GM04503 (cell line): ENCODE results near the gene KRTAP2-4.
"Not testable (repeated sequence)": the region's sequence is repeated elsewhere in the genome, so short reads cannot be mapped to it uniquely, and the experiment has no call there.

Experiments
- DNase-seq: peaks from one replicate; pipeline ENCODE4 v3.0.0-alpha.2; 2012; ENCODE audit warnings: low read depth

The KRTAP2-4 gene

DNA sequence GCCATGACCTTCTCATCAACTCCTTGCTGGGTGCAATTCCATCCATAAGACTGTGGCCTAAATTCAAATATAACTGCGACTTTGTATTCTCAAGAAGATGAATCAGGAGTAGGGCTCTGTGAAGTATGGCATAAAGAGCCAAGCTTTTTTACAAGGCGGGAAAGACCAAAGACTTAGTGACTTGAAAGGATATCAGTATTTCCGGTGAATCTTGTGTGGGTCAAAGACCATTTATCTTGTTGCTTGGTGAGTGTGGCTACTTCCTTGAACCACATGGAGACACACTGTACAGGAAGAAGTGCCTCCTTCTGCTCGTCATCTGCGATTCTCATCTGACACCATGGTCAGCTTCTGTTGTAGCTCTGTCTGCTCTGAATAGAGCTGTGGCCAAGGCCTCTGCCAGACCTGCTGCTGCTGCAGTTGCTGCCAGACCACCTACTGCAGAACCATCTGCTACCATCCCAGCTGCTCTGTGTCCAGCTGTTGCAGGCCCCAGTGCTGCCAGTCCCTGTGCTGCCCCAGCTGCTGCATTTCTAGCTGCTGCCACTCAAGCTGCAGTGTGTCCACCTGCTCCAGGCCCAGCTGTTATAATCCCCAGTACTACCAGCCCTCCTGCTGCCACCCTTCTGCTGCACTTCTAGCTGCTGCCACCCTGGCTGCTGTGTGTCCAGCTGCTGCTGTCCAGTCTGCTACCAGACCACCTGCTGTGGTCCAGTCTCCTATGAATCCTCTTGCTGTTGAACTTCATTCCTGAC is 6.1 kb upstream of the KRTAP2-4 start:
- no peak for DNase-seq

GRCh38 chr17:41069031-41069430 is 3.4 kb upstream of the KRTAP2-4 start:
- no peak for DNase-seq

DNA sequence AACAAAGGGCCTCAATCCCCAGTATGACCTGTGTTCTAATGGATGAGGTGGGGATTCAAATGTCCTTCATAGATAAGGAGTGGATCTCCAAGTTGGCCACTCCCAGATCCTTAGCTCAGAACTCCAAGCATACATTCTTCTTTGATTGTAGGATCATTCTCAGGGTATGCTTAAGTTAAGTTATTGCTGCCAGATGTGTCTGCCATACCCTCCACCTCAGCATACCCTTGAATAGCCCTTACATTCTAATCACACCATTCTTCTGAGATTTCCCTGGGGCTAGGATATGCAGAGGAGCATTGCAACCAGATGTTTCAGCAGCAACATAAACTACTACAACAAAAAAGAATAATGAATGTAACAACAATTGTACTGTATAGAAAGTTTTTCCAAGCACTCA is 1.6 kb upstream of the KRTAP2-4 start:
- no peak for DNase-seq

DNA sequence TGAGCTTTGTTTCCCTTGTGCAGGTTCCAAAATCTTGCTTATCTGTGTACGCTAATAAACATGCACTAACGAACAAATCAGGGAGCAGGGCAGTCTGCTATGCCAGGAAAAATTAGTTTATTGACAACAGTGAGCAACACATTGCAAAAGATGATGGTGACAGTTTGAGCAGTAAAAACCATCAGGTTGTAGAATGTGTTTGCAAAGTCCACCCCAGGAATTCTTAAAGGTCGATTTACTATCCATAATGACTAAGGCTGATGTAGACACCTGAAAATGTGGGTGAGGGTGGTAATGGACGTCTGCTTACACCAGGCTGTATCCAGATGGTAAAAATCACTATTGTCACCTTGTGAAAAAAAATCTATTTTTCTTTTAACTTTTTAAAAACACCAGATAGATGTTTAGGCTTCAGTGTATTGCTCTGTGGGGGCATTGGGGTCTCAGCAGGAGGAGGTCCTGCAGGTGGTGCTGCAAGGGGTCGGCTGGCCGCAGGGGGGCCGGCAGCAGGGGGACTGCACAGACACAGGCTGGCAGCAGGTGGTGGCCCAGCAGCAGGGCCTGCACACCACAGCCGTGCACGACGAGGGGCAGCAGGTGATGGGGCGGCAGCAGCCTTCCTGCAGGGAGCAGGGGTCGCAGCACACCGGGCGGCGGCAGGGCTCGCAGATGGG is 526 bp downstream of the KRTAP2-4 start:
- DNase-seq, result not testable (repeated sequence)

DNA sequence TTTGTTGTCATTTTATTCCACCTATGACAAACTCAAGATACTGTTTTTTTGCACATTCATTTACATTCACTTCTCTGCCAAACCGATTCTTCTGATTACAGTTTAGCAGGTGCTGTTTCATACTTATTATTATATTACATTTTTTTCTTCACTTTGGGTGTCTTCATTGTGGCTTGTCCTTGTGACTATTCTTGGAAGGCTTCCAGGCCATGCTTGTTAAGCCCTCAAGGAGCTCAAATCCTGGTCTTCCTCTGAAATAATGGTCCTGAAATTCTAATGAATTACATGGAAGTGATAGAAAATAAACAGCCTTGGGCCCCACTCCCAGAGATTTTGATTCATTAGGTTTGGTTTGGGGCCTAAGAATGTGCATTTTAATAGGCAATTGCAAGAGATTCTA is 1.4 kb downstream of the KRTAP2-4 start:
- DNase-seq, result no peak

GRCh38 chr17:41063449-41063848 is 2.2 kb downstream of the KRTAP2-4 start:
- DNase-seq, result no peak

GRCh38 chr17:41061964-41062363 is 3.7 kb downstream of the KRTAP2-4 start:
- peak; percentile 99 for DNase-seq

- peak; percentile 95 for DNase-seq
Measured at GRCh38 chr17:41060052-41060604, 5.6 kb downstream of the KRTAP2-4 start, which contains the start of gene KRTAP2-3. Gene KRTAP2-3 (minus strand): TSS chr17:41060114. CDS start chr17:41060050, 64 bp downstream.

DNA sequence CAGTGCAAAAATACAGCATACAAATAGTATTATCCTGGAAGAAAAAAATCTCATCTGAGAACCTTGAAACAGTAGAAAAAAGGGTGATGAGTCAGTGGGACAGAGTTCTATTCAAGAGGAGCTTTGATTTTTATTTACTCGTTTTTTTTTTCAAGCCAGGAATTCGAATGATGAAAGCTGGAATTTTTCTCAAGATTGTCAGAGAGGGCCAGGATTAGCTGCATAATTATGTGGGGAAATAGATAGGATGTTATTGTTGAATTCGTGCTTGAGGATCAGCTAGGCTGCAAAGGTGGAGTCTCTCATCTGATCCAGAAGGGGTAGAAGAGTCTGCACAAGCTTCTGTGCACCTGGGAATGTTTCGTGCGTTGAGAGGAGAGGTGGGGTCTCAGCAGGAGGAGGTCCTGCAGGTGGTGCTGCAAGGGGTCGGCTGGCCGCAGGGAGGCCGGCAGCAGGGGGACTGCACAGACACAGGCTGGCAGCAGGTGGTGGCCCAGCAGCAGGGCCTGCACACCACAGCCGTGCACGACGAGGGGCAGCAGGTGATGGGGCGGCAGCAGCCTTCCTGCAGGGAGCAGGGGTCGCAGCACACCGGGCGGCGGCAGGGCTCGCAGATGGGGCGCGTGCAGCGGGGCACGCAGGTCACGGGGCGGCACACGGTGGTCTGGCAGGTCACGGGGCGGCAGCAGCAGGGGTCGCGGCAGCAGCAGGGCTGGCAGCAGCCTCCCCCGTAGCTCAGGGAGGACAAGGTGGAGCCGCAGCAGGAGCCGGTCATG is 6.2 kb downstream of the KRTAP2-4 start:
- peak; percentile 95 for DNase-seq

DNA sequence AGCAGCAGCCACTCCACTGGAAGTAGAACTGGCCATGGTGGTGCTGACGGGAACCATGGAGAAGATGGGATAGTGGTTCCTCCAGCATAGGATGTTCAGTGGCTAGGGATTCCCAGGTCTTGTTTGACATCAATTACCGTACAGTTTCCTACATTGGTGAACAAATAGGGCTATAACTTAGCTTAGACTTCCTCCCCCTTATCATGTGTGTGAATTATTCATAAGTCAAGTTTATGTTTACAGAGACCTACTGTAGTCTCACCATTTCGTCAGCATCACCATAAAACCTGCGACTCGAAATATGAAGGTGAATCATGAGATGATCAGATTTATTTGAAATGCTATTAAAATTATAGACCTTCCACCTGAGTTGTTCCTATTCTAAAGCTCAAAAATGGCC is 6.9 kb downstream of the KRTAP2-4 start:
- DNase-seq, result no peak

DNA sequence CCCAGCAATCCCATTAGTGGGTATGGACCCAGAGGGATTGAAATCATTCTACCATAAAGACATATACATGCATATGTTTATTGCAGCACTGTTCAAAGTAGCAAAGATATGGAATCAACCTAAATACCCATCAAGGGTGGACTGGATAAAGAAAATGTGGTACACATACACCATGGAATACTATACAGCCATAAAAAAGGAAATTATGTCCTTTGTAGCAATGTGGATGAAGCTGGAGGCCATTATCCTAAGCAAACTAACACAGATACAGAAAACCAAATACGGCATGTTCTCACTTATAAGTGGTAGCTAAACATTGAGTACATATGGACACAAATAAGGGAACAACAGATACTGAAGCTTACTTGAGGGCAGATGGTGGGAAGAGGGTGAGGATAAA is 8.1 kb downstream of the KRTAP2-4 start:
- no peak for DNase-seq

- not testable (repeated sequence) for DNase-seq
Measured at GRCh38 chr17:41055130-41055529, 10.5 kb downstream of the KRTAP2-4 start, which contains the start of gene KRTAP2-2. Gene KRTAP2-2 (minus strand): TSS chr17:41055230. CDS start chr17:41055211, 19 bp downstream.

DNA sequence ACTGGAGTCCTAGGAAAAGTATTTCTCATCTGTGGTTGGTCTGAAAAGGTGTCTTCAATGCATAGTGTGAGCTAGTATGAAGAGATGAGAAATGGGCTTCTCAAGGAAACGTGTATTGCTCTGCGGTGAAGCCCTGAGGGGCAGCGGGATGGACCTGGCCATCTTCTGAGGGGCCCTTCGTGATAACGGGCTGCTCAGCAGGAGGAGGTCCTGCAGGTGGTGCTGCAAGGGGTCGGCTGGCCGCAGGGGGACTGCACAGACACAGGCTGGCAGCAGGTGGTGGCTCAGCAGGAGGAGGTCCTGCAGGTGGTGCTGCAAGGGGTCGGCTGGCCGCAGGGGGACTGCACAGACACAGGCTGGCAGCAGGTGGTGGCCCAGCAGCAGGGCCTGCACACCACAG is 11.1 kb downstream of the KRTAP2-4 start:
- not testable (repeated sequence) for DNase-seq

GRCh38 chr17:41054025-41054424 is 11.7 kb downstream of the KRTAP2-4 start:
- DNase-seq, result no peak

DNA sequence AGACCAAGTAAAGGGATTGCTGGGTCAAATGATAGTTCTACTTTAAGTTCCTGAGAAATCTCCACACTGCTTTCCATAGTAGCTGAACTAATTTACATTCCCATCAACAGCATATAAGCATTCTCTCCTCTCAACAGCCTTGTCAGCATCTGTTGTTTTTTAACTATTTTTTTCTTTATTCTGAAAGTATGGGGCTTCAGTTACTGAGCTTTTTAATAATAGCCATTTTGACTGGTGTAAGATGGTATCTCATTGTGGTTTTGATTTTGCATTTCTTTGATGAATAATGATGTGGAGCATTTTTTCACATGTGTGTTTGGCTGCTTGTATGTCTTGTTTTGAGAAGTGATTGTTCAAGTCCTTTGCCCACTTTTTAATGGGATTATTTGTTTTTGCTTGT is 13.1 kb downstream of the KRTAP2-4 start:
- peak; percentile 69 for DNase-seq

- peak; percentile 82 for DNase-seq
Measured at GRCh38 chr17:41049110-41049509, 16.6 kb downstream of the KRTAP2-4 start.

DNA sequence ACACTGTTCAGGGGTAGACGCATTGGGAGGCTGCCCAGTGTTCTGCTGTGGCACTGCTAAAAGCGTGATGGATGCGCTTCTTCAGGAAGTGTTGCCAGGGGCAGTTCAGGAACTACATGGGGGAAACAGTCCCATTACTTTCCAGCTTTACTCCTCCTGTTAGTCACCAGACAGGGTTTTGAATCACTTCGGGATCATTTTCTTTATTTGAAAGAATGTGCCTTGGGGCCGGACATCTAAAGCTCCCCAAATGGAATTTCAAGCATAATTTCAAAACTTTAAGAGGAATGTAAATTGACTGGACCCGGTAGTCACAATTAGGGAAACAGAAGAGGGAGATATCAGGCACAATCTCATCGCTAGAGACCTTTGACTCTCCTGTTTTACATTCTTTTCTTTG is 17.2 kb downstream of the KRTAP2-4 start:
- DNase-seq, result peak; percentile 65

DNA sequence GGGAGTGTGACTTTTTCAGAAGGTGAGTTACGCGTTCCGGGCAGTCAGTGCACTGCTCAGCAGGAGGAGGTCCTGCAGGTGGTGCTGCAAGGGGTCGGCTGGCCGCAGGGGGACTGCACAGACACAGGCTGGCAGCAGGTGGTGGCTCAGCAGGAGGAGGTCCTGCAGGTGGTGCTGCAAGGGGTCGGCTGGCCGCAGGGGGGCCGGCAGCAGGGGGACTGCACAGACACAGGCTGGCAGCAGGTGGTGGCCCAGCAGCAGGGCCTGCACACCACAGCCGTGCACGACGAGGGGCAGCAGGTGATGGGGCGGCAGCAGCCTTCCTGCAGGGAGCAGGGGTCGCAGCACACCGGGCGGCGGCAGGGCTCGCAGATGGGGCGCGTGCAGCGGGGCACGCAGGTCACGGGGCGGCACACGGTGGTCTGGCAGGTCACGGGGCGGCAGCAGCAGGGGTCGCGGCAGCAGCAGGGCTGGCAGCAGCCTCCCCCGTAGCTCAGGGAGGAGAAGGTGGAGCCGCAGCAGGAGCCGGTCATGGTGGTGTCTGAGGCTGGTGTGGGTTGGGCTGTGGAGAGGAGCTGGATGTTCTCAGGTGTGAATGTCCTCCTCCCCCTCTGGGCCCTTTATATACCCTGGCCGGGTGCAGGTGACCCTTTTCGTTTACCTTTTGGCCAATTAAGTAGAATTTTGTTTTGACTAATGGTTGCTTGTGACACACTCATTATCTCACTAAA is 18.8 kb downstream of the KRTAP2-4 start, which contains the start of gene KRTAP2-1:
Gene KRTAP2-1, minus strand, starts transcription at position 582 of the 731 bp plus-strand sequence. Its CDS starts 49 bp downstream, at position 533.
- DNase-seq, result not testable (repeated sequence)

DNA sequence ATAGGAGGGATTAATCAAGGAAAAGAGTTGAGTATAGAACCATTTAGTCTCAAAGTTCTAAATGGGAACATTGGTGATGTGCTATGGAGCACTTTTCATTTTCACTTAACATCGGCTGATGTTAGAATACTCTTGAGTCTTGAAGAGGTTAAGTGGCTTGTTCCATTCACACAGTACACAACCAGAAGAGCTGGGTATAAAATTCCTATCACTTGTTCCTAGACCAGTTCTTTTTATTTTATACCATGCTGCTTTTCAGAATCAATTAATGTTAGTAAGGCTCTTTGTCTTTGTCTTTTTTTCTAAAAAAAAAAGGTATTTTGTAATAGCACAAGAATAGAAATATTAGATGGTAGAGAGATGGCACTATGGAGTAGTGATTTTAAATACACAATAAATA is 22.7 kb downstream of the KRTAP2-4 start:
- DNase-seq, result no peak

- not testable (repeated sequence) for DNase-seq
Measured at GRCh38 chr17:41040783-41041571, 24.7 kb downstream of the KRTAP2-4 start, which contains the start of gene KRTAP1-1. Gene KRTAP1-1 (minus strand): TSS chr17:41041450. CDS start chr17:41041397, 53 bp downstream.
